ENCODE measurements around the gene SEPTIN8.

- TF ChIP-seq CTCF (conservative IDR thresholded peaks at IDR 0.05; ENCODE audit: low read length), result no peak
- no peak for TF ChIP-seq EZH2phosphoT487 (IDR thresholded peaks at IDR 0.05; ENCODE audit: borderline replicate concordance, low read depth, low read length)
Observed at GRCh38 chr5:132780577-132780976, 3.5 kb upstream of the SEPTIN8 start.
